ENCODE data around the gene TRABD.

DNA sequence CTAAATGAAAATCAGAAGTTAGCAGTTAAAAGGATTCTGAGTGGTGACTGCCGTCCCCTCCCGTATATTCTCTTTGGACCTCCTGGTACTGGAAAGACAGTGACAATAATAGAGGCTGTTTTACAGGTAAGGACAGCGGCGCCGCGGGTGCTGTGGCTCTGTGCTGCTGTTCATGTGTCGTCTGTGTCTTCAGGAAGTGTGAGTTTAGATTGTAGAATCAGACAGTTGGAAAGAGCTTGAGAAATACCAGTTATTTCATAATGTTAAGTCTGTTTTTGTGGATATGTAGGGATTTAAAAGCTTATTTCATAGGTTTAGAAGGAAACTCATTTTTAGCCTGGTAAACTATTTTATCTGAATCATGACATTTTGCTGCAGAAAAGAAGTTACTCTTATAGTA lies 42.6 kb upstream of the TRABD start:
- TF ChIP-seq, protein P1, sequence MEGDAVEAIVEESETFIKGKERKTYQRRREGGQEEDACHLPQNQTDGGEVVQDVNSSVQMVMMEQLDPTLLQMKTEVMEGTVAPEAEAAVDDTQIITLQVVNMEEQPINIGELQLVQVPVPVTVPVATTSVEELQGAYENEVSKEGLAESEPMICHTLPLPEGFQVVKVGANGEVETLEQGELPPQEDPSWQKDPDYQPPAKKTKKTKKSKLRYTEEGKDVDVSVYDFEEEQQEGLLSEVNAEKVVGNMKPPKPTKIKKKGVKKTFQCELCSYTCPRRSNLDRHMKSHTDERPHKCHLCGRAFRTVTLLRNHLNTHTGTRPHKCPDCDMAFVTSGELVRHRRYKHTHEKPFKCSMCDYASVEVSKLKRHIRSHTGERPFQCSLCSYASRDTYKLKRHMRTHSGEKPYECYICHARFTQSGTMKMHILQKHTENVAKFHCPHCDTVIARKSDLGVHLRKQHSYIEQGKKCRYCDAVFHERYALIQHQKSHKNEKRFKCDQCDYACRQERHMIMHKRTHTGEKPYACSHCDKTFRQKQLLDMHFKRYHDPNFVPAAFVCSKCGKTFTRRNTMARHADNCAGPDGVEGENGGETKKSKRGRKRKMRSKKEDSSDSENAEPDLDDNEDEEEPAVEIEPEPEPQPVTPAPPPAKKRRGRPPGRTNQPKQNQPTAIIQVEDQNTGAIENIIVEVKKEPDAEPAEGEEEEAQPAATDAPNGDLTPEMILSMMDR (optimal IDR thresholded peaks at IDR 0.05 in 1 of 3, IDR thresholded peaks at IDR 0.05 in 1 of 3, conservative IDR thresholded peaks at IDR 0.05 in 1 of 3; ENCODE audit: extremely low read depth in 1 of 3, insufficient read depth in 2 of 3, low read length in 3 of 3): no peak
- no peak for TF ChIP-seq EZH2 (IDR thresholded peaks at IDR 0.05; ENCODE audit: low read length)

All from keratinocyte (primary cell).